HG03521 (cell line): ENCODE data around the gene CFAP119.

Experiments
- ATAC-seq: cut with Tn5 transposase; IDR thresholded peaks from one replicate; pipeline ENCODE4 v1.9.1; 2021; ENCODE audit warnings: mild to moderate bottlenecking, moderate library complexity; ENCODE audit not compliant: unreplicated experiment

Gene CFAP119

DNA sequence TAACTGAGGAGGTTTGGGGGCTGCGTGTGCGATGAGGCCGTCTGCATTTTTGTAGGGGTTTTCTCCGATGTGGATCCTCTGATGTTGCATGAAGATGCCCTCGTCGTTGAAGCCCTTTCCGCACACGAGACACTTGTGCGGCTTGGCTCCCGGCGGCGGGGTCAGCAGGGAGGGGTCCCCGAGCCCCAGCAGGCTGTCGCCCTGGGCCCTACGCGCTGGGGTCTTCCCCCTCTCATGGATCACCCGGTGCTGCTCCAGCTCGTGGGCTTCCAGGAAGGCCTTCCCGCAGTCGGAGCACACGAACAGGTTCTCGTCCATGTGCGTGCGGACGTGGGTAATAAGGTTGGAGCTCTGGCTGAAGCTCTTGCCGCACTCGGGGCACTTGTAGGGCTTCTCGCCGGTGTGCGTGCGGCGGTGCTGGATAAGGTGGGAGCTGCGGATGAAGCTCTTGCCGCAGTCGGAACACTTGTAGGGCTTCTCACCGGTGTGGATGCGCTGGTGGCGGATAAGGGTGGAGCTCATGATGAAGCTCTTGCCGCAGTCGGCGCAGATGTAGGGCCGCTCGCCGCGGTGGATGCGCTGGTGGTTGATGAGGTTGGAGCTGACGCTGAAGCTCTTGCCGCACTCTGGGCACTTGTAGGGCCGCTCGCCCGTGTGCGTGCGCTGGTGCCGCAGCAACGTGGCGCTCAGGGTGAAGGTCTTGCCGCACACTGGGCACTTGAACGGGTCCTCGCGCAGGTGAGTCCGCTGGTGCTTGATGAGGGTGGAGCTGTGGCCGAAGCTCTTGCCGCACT is 20.8 kb upstream of the CFAP119 start:
- ATAC-seq: no peak

DNA sequence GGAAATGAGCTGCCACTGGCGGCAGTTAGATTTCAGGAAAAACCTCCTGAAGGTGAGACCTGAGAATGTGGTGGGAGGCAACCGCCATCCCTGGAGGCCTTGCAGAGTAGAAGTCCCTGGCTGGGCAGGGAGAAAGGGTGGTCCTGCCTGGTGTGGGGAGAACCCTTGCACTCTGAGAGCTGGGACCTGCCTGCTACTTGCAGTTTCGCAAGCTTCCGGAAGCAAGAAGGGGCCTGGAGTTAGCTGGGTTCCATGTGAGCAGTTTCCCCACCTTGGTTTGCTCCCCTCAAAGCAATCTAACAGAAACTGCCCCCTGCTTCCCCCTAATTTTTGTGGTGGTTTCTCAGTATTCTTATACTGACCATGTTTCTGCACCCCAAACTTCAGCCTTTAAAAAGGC is 18.7 kb upstream of the CFAP119 start:
- no peak for ATAC-seq

DNA sequence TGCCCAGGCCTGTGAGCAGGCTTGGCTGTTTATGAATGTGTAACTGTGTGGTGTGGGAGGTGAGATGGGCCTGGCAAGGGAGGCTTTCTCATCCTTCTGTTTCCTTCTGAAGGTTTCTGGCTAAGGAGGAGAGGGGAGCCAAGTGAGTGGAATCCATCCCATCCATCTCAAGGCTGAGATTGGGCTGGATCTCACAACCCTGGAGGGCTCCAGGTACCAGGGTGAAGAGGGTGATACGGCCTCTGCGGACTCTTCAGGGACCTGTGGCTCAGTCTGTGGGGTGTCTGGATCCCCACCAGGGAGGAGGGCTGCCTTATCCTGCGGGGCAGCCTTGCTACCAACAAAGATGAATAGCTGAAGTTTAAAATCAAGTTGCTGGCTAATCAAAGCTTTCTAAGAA is 18.2 kb upstream of the CFAP119 start:
- no peak for ATAC-seq

DNA sequence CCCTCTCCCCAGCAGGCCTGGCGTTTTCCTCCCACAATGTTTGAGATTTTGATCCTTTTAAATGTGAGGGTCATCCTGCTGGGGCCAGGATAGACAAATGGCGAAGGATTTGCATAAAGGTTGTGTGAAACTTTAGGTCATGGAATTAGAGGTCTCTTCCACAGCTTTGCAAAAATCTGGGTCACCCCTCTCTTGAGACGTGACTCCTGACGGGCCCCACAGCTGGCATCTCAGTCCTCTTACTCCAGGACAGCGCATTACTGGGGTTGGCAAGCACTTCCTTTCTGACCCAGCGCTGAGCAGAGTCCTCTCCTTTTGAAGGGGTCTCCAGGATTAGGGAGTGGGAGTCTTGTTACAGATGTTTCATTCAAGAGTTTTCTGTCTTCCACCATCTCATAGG is 17.7 kb upstream of the CFAP119 start:
- ATAC-seq: no peak

DNA sequence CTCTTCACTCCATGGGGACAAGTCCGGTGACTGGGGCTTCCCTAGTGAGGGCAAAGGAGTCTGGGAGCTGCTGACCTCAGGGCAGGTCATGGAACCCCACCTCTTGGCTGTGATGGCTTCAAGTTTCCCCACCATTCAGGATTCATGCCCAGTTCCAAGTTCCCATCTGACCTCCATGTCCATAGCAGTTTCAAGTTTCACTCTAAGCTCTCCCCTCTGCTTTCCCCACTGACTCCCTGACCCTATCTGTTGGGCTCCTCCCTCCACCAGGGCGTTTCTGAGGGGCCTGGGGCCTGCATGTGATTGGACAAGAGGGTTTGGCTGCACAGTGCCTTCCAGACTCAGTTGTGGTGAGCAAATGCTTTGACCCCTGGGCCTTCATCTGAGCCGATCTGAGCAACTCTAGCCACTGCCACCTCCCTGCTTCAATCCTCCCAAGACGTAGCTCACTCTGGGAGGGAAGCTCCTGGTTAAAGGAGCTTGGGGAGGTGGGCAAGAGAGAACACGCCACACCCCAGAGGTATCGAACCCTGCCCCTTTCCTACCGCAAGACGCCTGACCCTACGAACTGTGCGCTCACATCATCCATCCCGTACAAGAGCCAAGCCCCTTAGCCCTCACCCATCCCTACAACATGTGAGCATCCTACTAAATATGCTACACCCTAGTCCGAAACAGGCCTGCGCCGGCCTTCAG is 16.8 kb upstream of the CFAP119 start:
- ATAC-seq: no peak

DNA sequence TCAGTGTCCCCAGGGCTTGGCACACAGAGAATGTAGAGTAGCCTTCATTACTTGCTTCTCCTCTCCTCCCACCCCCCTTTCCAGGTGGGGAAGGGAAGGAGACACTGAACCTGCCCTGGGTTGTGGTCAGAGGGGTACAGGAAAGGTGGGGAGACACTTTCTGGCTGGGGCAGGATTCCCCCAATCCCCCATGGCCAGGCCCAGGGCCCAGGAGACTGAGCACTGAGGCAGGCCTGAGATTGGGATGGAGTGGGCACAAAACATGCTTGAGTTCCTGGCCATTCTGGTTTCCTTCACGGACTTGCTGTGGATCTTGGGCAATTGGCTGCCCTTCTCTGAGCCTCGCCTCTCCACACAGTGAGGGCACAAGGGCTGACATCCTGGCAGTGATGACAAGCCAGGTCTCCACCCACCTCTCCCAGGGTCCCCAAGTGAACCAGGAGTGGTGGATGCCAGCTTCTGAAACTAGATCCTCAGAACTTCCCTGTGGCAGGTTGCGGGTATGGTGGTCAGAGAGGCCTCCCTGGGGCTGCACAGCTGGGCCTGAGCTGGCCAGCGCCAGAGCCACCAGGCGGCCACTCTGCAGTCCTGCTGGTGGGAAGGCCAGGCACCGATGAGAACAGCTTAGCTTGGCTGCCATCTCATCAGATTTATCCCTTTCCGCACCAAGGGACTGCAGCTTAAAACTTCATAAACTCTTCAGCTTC is 15.9 kb upstream of the CFAP119 start:
- no peak for ATAC-seq

DNA sequence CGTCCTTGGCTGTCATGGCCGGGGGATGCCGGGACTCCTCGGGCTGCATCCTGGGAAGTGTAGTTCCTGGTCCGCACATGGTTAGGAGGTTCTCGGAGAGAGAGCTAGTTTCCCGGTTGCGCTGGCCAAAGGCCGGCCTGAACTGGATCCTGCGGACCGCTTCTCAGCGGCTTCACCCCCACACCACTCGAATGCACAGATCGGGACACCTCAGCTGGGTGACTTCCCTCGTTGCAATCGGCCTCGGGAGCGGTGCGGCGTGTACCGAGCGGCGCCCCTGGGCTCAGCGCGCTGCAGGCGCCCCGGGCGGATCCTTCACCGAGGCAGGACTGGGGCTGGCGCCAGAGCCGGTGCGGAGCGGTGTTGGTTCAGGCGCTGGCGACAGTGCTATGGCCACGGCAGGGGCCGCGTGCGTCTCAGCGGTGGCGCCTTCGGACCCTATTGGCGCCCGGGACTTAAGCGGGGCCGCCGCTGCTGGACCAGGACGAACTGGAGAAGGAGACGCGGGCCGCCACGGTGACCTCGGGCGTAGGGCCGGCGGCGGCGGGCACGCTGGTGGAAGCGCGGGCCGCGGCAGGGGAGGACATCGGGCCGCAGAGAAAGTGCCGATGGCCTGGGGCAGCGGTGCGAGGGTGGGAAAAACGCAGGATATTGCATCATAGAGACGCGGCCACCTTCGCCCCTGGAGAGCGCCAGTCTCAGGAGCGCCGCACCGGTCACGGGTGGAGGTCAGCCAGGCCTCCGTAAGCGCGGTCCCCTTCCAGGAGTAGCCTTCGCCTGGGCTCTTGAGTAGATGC is 13.7 kb upstream of the CFAP119 start:
- no peak for ATAC-seq

DNA sequence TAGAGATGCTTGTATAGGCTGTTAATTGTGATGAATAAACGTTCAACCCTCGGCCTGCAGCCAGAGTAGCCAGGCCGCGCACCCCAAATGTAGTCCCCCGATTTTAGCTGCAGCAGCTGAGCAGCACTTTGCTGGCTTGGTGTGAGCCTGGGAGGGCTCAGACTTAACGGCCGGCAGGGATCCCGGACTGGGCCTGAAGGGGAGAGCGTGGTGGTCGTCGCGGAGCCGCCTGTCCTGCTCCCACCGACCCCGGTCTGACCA is 13.2 kb upstream of the CFAP119 start:
- ATAC-seq: no peak

DNA sequence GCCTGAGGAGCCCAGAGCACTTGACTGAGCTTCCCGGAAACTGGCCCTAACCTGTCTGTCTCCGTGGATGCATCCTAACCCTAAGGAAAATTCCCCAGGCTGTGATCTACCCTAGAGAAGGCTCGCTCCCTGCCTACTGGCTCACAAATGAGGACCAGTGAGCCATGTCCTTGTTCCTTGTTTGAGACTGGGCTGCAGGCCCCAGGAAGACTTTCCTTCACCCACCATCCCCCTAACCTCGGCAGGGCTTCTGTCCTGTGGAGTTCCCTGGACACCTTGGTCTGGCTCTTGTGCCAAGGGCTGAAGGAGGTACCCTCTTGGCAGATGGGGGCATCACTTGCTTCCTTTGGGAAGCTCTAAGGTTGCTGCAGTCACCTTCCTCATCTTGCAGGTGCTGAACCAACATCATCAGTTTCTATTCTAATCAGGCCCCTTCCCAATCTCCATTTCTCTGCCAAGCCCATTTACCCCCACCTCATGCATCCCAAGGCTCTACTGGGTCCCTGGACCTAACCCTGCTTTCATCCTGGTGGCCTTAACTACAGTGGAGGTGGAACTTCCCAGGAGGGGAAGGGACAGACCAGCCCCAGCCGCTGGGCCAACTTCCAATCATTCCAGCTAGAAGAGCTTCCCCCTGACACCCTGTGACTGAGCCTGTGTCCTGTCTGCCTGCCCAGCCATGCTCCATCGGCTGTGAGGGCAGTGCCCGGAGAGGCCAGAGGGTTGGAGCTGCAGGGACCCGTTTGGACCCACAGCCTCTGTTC is 12.7 kb upstream of the CFAP119 start:
- no peak for ATAC-seq

DNA sequence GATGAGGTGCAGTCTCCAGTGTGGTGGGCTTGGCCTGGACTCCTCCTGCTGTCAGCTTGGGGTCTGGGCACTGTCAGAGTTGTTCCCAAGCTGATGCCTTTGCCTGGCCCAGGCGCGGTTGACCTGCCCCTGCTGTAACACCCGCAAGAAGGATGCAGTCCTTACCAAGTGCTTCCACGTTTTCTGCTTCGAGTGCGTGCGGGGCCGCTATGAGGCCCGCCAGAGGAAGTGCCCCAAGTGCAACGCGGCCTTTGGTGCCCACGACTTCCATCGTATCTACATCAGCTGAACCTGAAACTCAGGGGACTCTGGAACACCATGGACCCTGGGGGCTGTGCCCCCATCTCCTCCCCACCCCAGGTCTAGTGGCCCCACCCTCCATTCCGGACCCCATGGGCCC is 12.0 kb upstream of the CFAP119 start:
- no peak for ATAC-seq

DNA sequence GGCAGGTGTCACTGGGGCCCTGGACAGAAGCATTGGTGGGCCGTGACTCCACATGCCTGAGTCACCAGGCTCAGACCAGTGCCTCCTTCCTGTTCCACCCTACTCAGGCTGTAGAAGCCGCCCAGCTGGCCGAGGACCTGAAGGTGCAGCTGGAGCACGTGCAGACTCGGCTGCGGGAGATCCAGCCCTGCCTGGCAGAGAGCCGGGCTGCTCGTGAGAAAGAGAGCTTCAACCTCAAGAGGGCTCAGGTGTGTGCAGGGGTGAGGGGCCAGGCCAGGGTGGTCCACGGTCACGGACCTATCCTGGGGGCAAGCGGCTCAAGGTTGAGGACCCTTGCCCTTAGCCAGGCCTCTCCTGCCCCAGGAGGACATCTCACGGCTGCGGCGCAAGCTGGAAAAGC is 9.9 kb upstream of the CFAP119 start:
- no peak for ATAC-seq

DNA sequence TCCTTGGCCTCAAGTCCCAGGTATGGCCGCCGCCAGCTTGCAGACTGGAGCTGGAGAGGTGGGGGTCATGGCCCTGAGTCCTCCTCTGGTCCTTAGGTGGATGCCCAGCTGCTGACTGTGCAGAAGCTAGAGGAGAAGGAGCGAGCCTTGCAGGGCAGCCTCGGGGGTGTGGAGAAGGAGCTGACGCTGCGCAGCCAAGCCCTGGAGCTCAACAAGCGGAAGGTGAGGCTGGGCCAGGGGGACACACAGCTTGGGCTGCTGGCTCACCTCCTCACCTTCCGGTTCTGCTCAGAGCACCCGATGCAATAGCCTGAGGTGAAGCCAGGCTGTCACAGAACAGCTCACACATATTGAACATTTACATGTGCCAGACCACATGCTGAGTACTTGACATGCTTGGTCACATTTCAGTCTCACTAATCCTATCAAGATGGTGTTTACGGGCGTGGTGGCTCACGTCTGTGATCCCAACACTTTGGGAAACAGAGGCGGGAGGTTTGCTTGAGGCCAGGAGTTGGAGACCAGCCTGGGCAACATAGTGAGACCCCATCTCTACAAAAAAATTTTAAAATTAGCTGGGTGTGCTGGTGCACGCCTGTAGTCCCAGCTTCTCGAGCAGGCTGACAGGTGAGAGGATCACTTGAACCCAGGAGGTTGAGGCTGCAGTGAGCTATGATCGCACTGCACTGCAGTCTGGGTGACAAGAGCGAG is 7.7 kb upstream of the CFAP119 start:
- no peak for ATAC-seq

DNA sequence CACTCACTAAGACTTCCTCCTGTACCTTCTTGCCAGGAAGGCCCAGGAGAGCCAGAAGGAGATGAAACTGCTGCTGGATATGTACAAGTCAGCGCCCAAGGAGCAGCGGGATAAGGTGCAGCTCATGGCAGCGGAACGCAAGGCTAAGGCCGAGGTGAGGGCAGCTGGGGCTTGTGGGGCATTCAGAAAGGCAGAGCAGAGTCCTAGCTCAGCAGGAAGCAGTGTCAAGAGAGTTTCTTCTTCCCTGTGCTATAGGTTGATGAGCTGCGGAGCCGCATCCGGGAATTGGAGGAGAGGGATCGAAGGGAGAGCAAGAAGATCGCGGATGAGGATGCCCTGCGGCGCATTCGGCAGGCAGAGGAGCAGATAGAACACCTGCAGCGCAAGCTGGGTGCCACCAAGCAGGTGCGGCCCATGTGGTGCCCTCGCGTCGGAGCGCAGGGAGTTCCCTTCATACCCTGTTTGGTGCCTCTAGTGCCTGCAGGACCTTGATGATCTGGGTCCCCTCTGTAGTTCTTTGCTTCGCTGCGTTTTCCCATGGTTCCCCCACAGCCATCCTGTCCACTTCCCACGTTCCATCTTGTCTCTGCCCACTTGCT is 6.8 kb upstream of the CFAP119 start:
- no peak for ATAC-seq

DNA sequence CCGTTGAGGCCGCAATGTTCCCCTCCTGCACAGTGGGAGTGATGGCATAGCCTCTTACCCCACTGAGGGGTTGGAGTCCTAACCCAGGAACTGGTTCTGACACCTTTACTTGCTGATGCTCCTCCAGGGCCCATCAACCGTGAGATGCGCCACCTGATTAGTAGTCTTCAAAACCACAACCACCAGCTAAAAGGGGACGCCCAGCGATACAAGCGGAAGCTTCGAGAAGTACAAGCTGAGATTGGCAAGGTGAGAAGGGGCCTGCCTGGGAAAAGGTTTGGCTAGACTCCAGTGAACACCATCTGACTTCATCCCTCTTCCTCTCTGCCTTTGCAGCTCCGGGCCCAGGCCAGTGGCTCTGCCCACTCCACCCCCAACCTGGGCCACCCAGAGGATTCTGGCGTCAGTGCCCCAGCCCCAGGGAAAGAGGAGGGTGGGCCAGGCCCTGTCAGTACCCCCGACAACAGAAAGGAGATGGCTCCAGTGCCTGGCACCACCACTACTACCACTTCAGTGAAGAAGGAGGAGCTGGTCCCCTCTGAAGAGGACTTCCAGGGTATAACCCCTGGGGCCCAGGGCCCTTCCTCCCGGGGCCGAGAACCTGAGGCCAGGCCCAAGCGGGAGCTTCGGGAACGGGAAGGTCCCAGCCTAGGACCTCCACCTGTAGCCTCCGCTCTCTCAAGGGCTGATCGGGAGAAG is 6.1 kb upstream of the CFAP119 start:
- no peak for ATAC-seq

DNA sequence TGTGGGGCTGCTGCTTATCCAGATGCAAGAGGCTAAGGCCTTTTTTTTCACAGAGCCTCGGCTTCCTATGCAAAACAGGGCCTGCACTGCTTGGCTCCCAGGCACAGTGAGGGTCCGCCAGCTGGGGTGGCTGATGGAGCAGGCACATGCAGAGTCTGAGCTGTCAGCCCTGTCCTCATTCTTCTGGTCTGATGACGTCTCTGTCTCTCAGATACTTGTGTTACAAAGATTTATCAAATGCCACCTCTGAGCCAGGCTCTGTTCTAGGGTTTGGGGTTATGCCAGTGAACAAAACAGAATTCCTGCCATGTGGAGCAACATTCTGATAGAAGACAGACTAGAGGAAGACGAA is 5.0 kb upstream of the CFAP119 start:
- ATAC-seq: no peak

DNA sequence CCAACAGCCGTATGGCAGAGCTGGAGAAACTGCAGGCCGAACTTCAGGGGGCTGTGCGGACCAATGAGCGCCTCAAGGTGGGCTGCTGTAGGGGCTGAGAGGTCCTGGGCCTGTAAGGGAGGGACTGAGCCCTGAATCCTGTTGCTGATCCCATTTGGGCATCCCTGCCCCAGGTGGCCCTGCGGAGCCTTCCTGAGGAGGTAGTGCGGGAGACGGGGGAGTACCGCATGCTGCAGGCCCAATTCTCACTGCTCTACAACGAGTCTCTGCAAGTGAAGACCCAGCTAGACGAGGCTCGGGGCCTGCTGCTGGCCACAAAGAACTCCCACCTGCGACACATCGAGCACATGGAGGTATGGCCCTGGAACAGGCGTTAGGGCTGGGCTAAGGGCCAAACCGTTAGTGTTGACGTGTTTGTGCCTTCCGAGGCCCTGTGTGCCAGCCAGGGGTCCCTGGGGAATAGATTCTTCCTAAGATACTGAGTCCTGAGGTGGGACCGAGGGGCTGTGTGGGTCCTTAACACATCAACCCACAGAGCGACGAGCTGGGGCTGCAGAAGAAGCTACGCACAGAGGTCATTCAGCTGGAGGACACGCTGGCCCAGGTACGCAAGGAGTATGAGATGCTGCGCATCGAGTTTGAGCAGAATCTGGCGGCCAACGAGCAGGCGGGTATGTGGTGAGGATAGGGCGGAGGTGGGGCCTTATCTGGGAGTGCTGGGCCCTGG is 4.5 kb upstream of the CFAP119 start:
- no peak for ATAC-seq

DNA sequence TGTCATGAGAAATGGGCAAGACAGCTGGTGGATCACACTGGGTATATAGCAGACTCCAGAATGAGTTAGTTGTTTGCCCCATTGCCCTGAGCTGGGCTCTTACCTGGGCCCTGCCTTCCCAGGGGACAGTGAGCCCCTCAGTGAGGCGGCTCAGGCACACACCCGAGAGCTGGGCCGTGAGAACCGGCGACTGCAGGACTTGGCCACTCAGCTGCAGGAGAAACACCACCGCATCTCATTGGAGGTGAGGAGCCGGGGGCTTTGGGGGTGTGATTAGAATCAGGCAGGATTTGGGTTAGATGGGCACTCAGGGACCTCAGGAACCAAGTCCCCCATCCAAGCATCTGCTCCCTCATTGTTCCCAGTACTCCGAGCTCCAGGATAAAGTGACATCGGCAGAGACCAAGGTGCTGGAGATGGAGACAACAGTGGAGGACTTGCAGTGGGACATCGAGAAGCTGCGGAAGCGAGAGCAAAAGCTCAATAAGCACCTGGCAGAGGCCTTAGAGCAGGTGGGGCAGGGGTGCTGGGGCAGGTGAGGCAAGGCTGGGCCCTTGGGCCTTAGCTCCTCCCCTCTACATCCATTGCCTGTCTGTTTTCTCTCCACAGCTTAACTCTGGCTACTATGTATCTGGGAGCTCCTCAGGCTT is 3.1 kb upstream of the CFAP119 start:
- ATAC-seq: no peak

DNA sequence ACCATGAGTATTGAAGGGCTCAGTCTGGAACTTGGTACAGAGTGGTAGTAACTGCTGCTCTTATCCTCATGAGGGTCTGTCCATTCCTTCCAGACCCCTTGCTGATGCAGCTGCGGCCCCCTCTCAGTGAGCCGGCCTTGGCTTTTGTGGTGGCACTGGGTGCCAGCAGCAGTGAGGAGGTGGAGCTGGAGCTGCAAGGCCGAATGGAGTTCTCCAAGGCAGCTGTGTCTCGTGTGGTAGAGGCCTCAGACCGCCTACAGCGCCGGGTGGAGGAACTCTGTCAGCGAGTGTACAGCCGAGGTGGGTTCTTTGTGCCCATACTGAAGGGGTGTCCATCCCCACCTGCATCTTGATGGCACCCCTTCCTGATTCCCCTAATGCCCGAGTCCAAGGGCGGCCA is 2.2 kb upstream of the CFAP119 start:
- ATAC-seq: no peak
